Thyroid gland (tissue), 4 donors: ENCODE results near the gene CFP.

Experiments used
- POLR2A ChIP-seq, 2 donors: fragments of 450-650 bp; IDR thresholded peaks; one replicate each; pipeline ENCODE4 v1.6.1; 2017; ENCODE audit warnings: antibody characterized with exemption in 2 of 2, mild to moderate bottlenecking in 2 of 2, moderate library complexity in 1 of 2
- TF ChIP-seq, protein P1 (sequence below), 6 experiments: fragments of 200-600 bp in 3 of 6; fragments of 450-650 bp in 3 of 6; sonication (generic) in 3 of 6; IDR thresholded peaks; one replicate each; pipeline ENCODE4 v1.5.1; 2016 to 2019; ENCODE audit warnings: antibody characterized with exemption in 6 of 6, mild to moderate bottlenecking in 2 of 6, inconsistent platforms in 1 of 6, moderate library complexity in 1 of 6

- TF ChIP-seq, protein P1, sequence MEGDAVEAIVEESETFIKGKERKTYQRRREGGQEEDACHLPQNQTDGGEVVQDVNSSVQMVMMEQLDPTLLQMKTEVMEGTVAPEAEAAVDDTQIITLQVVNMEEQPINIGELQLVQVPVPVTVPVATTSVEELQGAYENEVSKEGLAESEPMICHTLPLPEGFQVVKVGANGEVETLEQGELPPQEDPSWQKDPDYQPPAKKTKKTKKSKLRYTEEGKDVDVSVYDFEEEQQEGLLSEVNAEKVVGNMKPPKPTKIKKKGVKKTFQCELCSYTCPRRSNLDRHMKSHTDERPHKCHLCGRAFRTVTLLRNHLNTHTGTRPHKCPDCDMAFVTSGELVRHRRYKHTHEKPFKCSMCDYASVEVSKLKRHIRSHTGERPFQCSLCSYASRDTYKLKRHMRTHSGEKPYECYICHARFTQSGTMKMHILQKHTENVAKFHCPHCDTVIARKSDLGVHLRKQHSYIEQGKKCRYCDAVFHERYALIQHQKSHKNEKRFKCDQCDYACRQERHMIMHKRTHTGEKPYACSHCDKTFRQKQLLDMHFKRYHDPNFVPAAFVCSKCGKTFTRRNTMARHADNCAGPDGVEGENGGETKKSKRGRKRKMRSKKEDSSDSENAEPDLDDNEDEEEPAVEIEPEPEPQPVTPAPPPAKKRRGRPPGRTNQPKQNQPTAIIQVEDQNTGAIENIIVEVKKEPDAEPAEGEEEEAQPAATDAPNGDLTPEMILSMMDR (IDR thresholded peaks at IDR 0.05), result no peak
- no peak for TF ChIP-seq POLR2A (IDR thresholded peaks at IDR 0.05)
Observed at GRCh38 chrX:47574076-47574546, 55.6 kb downstream of the CFP start.
